Pancreas (tissue), 10 donors: ENCODE data around the gene EHD2. TPM values are rescaled to one million over a fixed set of nuclear protein-coding genes. Genes with fewer than 3 reads are reported as not detected.
"Not testable (repeated sequence)": the region's sequence is repeated elsewhere in the genome, so short reads cannot be mapped to it uniquely, and the experiment has no call there.

ENCODE experiments used
- ATAC-seq, 4 donors: fragments of 200-7000 bp; cut with Tn5 transposase; one replicate each; pipeline versions ENCODE4 v1.8.0 to v1.9.1; 2020; ENCODE audit warnings: mild to moderate bottlenecking in 4 of 4, moderate library complexity in 4 of 4
- DNase-seq, 6 donors: peaks; one replicate each; pipeline ENCODE4 v3.0.0-alpha.2; 2020
- FAIRE-seq: peaks from 2 replicates; lab custom pipeline; 2012; peaks lifted over from hg19 to GRCh38; lab: Jason Lieb, UNC
- H3K27ac ChIP-seq, 4 donors: fragments of 200-600 bp; sonication (generic); 1 replicate in 3 of 4; 2 replicates in 1 of 4; pipeline versions ENCODE4 v1.5.0 to v1.8.0; 2020
- H3K27me3 ChIP-seq, 4 donors: fragments of 200-600 bp; one replicate each; pipeline ENCODE4 v1.8.0; 2021
- H3K36me3 ChIP-seq, 3 donors: fragments of 200-600 bp; sonication (generic) in 1 of 3; one replicate each; pipeline versions ENCODE4 v1.5.0 to v1.8.0; 2020 to 2021
- H3K4me1 ChIP-seq, 3 donors: fragments of 200-600 bp; one replicate each; pipeline ENCODE4 v1.8.0; 2021
- H3K4me3 ChIP-seq, 4 donors: fragments of 200-600 bp; sonication (generic) in 2 of 4; one replicate each; pipeline versions ENCODE4 v1.5.0 to v1.8.0; 2020 to 2021
- H3K9me3 ChIP-seq, 4 donors: fragments of 200-600 bp; one replicate each; pipeline ENCODE4 v1.8.0; 2021
- CTCF ChIP-seq, 4 donors: fragments of 200-600 bp; sonication (generic) in 3 of 4; IDR thresholded peaks; one replicate each; pipeline versions ENCODE4 v1.5.0 to v1.8.0; 2021; ENCODE audit warnings: antibody characterized with exemption in 4 of 4
- WGBS, 2 donors: extraction: QIAGEN DNeasy Blood & Tissue Kit; methylation state at CpG; one replicate each; pipeline ENCODE4 v1.1.7; 2013; 5-methylcytosine and 5-hydroxymethylcytosine counted together
- intact Hi-C, 3 donors: fragments of 100-400 bp; cut with DNase I; formaldehyde crosslinking; loops; one replicate each; pipeline versions ENCODE4 v1.11.1 to v1.14.2; 2022
- polyA plus RNA-seq, 2 donors: library from polyadenylated mRNA; stranded (reverse); fragments of 200-250 nt; gene quantifications; one replicate each; pipeline ENCODE4 v1.2.3, GENCODE V29; 2013
- total RNA-seq, 6 donors: library from RNA; stranded (reverse); fragmentation: NEBNext Ultra II Directional in 4 of 6; extraction: Animal tissue kit (Norgen Biotek cat#: 25700) in 4 of 6; gene quantifications; one replicate each; pipeline versions ENCODE4 v1.2.1 to v1.2.4, GENCODE V29; 2021 to 2023
- donor health status: healthy with polysubstance abuse.
- donor health status: DM: no; HTN: no; CAD: no; lungs with moderate emphysema.
- donor health status: DM: no; HTN: no; CAD: no.
- donor health status: control.
- donor health status: control.
- donor health status: Bipolar disorder and iron deficiency.
- donor health status: DM: yes; HTN: yes; CAD: no.
- donor health status: DM: no; HTN: no; CAD: no.
- donor health status: DM: no; HTN: no; CAD: no.
- donor health status: DM: yes; HTN: yes; CAD: no.

Gene EHD2
- total and polyA plus RNA-seq, 8 donors, result 13.4 to 28.3 (median 19.6) TPM

- 16 to 19% methylated on average over 22 of the region's 22 CpGs for WGBS, 2 donors
- TF ChIP-seq CTCF (IDR thresholded peaks at IDR 0.05), result peak; percentile 38 to 69 (median 50)
- intact Hi-C loops, result no loop called here
- peak in 5 of 6 donors; percentile 53 to 85 (median 77) for DNase-seq
- H3K27me3 ChIP-seq, result no peaks in the 10 kb centered on the region
- no peak overlapping the region for H3K27ac ChIP-seq
- no peak for FAIRE-seq
- H3K4me1 ChIP-seq, result no peaks in the 10 kb centered on the region
- peaks cover 0 to 3% (median 0%) of the 10 kb centered on the region in 3 donors for H3K36me3 ChIP-seq
- peak; percentile 78 to 97 (median 90) for ATAC-seq
- no peak overlapping the region for H3K4me3 ChIP-seq
- no peaks in the 10 kb centered on the region for H3K9me3 ChIP-seq
Observed at GRCh38 chr19:47707135-47707925, 5.9 kb upstream of the EHD2 start.

GRCh38 chr19:47711652-47712242, 1.5 kb upstream of the EHD2 start:
- H3K4me3 ChIP-seq, result no peak overlapping the region
- intact Hi-C loops, result loop anchor here in 2 of 3 donors (10.0 kb wide), 1 partner anchor 73 kb away; no protein-coding TSS in a partner anchor
- TF ChIP-seq CTCF (IDR thresholded peaks at IDR 0.05), result no peak
- no peak overlapping the region for H3K27ac ChIP-seq
- 70 to 83% methylated on average over 8 of the region's 8 CpGs for WGBS, 2 donors
- ATAC-seq (no peak), DNase-seq (no peak), FAIRE-seq (no peak)
- H3K27me3 ChIP-seq, result no peaks in the 10 kb centered on the region
- H3K9me3 ChIP-seq, result no peaks in the 10 kb centered on the region
- no peaks in the 10 kb centered on the region for H3K4me1 ChIP-seq
- H3K36me3 ChIP-seq, result peaks cover 0 to 1% (median 0%) of the 10 kb centered on the region in 3 donors

- no peak for FAIRE-seq
- no peaks in the 10 kb centered on the region for H3K9me3 ChIP-seq
- DNase-seq, result no peak
- H3K36me3 ChIP-seq, result peaks cover 0 to 8% (median 0%) of the 10 kb centered on the region in 3 donors
- H3K4me1 ChIP-seq, result peaks cover 2 to 6% (median 5%) of the 10 kb centered on the region in 3 donors
- 77 to 88% methylated on average over 4 of the region's 4 CpGs for WGBS, 2 donors
- no peak overlapping the region for H3K27ac ChIP-seq
- no peak for ATAC-seq
- H3K27me3 ChIP-seq, result no peaks in the 10 kb centered on the region
- H3K4me3 ChIP-seq, result peak overlapping the region in 2 of 4 donors; percentile 66 to 71
- TF ChIP-seq CTCF (IDR thresholded peaks at IDR 0.05), result no peak
- intact Hi-C loops, result loop anchor here in 2 of 3 donors (10.0 kb wide), 1 partner anchor 70 kb away; no protein-coding TSS in a partner anchor
Observed at GRCh38 chr19:47714339-47714738, 1.1 kb downstream of the EHD2 start.

- not testable (repeated sequence) for H3K36me3 ChIP-seq, H3K27me3 ChIP-seq, FAIRE-seq, DNase-seq, H3K27ac ChIP-seq, H3K4me3 ChIP-seq, ATAC-seq, H3K4me1 ChIP-seq, H3K9me3 ChIP-seq
- intact Hi-C loops, result loop anchor here in 2 of 3 donors (10.0 kb wide), 1 partner anchor 70 kb away; no protein-coding TSS in a partner anchor
Observed at GRCh38 chr19:47714855-47715254, 1.6 kb downstream of the EHD2 start.

- no peak for TF ChIP-seq CTCF (IDR thresholded peaks at IDR 0.05)
- peaks cover 0 to 8% (median 0%) of the 10 kb centered on the region in 3 donors for H3K36me3 ChIP-seq
- ATAC-seq, result no peak
- no peak overlapping the region for H3K27ac ChIP-seq
- H3K9me3 ChIP-seq, result no peaks in the 10 kb centered on the region
- peaks cover 5 to 9% (median 8%) of the 10 kb centered on the region in 3 donors for H3K4me1 ChIP-seq
- 86 to 89% methylated on average over 32 of the region's 32 CpGs for WGBS, 2 donors
- intact Hi-C loops, result loop anchor here in 2 of 3 donors (10.0 kb wide), 1 partner anchor 68 kb away; no protein-coding TSS in a partner anchor
- peak in 1 of 6 donors; percentile 49 for DNase-seq
- H3K4me3 ChIP-seq, result no peak overlapping the region
- no peaks in the 10 kb centered on the region for H3K27me3 ChIP-seq
- FAIRE-seq, result no peak
Observed at GRCh38 chr19:47716270-47716937, 3.2 kb downstream of the EHD2 start.

GRCh38 chr19:47718415-47719046, 5.3 kb downstream of the EHD2 start:
- H3K36me3 ChIP-seq, H3K4me1 ChIP-seq, H3K27me3 ChIP-seq, H3K9me3 ChIP-seq, ATAC-seq, H3K4me3 ChIP-seq, FAIRE-seq: not testable (repeated sequence)
- intact Hi-C loops, result loop anchor here in 2 of 3 donors (10.0 kb wide), 1 partner anchor 66 kb away; no protein-coding TSS in a partner anchor
- DNase-seq, result peak in 1 of 6 donors; percentile 45
- H3K27ac ChIP-seq, result peak overlapping the region in 3 of 4 donors; percentile 51 to 71 (median 60)
- WGBS, 2 donors, result 68 to 80% methylated on average over 11 of the region's 11 CpGs
